Measurements from ENCODE around the gene CAMK1D. TPM values are rescaled to one million over a fixed set of nuclear protein-coding genes. Genes with fewer than 3 reads are reported as not detected.
A peak's percentile ranks its signal among the peaks of the same experiment; 100 is the strongest.

Gene CAMK1D
- total and polyA plus RNA-seq, 8 donors = 1.4 to 26.9 (median 3.9) TPM

GRCh38 chr10:12602521-12602920 lies 253.2 kb downstream of the CAMK1D start:
- intact Hi-C loops (cut with DNase I; ENCODE audit: low total_unique reads) = no loop called here
- Histone ChIP-seq H3K4me1 (peaks cover 6 to 22% (median 17%) of the 10 kb centered on the region in 4 donors), H3K9me3 (no peaks in the 10 kb centered on the region), H3K27ac (no peak overlapping the region), H3K27me3 (no peaks in the 10 kb centered on the region), H3K36me3 (no peaks in the 10 kb centered on the region), H3K4me3 (no peak overlapping the region)
- no peak for TF ChIP-seq CTCF (IDR thresholded peaks at IDR 0.05)
- TF ChIP-seq POLR2AphosphoS5 (IDR thresholded peaks at IDR 0.05) = no peak
- no peak for TF ChIP-seq EP300 (IDR thresholded peaks at IDR 0.05)
- TF ChIP-seq POLR2A (IDR thresholded peaks at IDR 0.05) = no peak
- DNase-seq = no peak
- WGBS, 5 donors = 48 to 70% (median 64%) methylated on average over 7 of the region's 7 CpGs

GRCh38 chr10:12603766-12604470 lies 254.6 kb downstream of the CAMK1D start:
- TF ChIP-seq EP300 (IDR thresholded peaks at IDR 0.05) (no peak), CTCF (IDR thresholded peaks at IDR 0.05) (no peak), POLR2A (IDR thresholded peaks at IDR 0.05) (no peak), POLR2AphosphoS5 (IDR thresholded peaks at IDR 0.05) (no peak)
- intact Hi-C loops (cut with DNase I; ENCODE audit: low total_unique reads) = no loop called here
- Histone ChIP-seq H3K27me3 (no peaks in the 10 kb centered on the region), H3K4me3 (no peak overlapping the region), H3K27ac (no peak overlapping the region), H3K36me3 (no peaks in the 10 kb centered on the region), H3K4me1 (peaks cover 6 to 22% (median 17%) of the 10 kb centered on the region in 4 donors), H3K9me3 (no peaks in the 10 kb centered on the region)
- 70 to 89% (median 75%) methylated on average over 9 to 11 of the region's 11 CpGs for WGBS, 5 donors
- DNase-seq = no peak

GRCh38 chr10:12605580-12606405 lies 256.4 kb downstream of the CAMK1D start:
- H3K27ac ChIP-seq = peak overlapping the region in 4 of 5 donors; percentile 59 to 83 (median 68)
- TF ChIP-seq POLR2AphosphoS5 (IDR thresholded peaks at IDR 0.05) (peak; percentile 24 to 71 (median 53)), POLR2A (IDR thresholded peaks at IDR 0.05) (no peak), CTCF (IDR thresholded peaks at IDR 0.05) (no peak)
- H3K9me3 ChIP-seq = no peaks in the 10 kb centered on the region
- peaks cover 6 to 22% (median 17%) of the 10 kb centered on the region in 4 donors for H3K4me1 ChIP-seq
- intact Hi-C loops (cut with DNase I; ENCODE audit: low total_unique reads) = no loop called here
- H3K4me3 ChIP-seq = peak overlapping the region; percentile 35 to 39 (median 38)
- no peaks in the 10 kb centered on the region for H3K36me3 ChIP-seq
- 21 to 33% (median 30%) methylated on average over 18 to 27 of the region's 27 CpGs for WGBS, 5 donors
- DNase-seq = peak; percentile 80 to 87
- H3K27me3 ChIP-seq = no peaks in the 10 kb centered on the region

- TF ChIP-seq POLR2AphosphoS5 (IDR thresholded peaks at IDR 0.05) (no peak), POLR2A (IDR thresholded peaks at IDR 0.05) (no peak), CTCF (IDR thresholded peaks at IDR 0.05) (no peak), EP300 (IDR thresholded peaks at IDR 0.05) (no peak)
- no peaks in the 10 kb centered on the region for H3K36me3 ChIP-seq
- DNase-seq = no peak
- H3K4me3 ChIP-seq = peak overlapping the region in 3 of 4 donors; percentile 35 to 39 (median 39)
- 54 to 72% (median 68%) methylated on average over 9 to 12 of the region's 12 CpGs for WGBS, 5 donors
- no peaks in the 10 kb centered on the region for H3K27me3 ChIP-seq
- peak overlapping the region in 4 of 5 donors; percentile 59 to 83 (median 68) for H3K27ac ChIP-seq
- intact Hi-C loops (cut with DNase I; ENCODE audit: low total_unique reads) = no loop called here
- peaks cover 6 to 22% (median 17%) of the 10 kb centered on the region in 4 donors for H3K4me1 ChIP-seq
- H3K9me3 ChIP-seq = no peaks in the 10 kb centered on the region
Observed at GRCh38 chr10:12606461-12606860, 257.1 kb downstream of the CAMK1D start.

Measured in stomach (tissue), 9 donors.